ENCODE measurements around the gene PRODH. TPM values are rescaled to one million over a fixed set of nuclear protein-coding genes. Genes with fewer than 3 reads are reported as not detected.
"Not testable (repeated sequence)": the region's sequence is repeated elsewhere in the genome, so short reads cannot be mapped to it uniquely, and the experiment has no call there.

PRODH gene
- 0.10 TPM for polyA plus RNA-seq (2013, experiment 1 of 2; ENCODE audit: insufficient read length)
- 1.1 TPM for polyA plus RNA-seq (2013, experiment 2 of 2; ENCODE audit: insufficient read length)

GRCh38 chr22:18935889-18936529, at the start of gene PRODH:
Gene PRODH (minus strand): TSS chr22:18936293. CDS start chr22:18936287, 6 bp downstream.
- DNase-seq: no peak

GRCh38 chr22:18985780-18986179, 49.7 kb upstream of the PRODH start:
- no peak for DNase-seq

GRCh38 chr22:18984564-18984963, 48.5 kb upstream of the PRODH start:
- no peak for DNase-seq

- DNase-seq: no peak
These were observed 47.1 kb upstream of the PRODH start for GRCh38 chr22:18983120-18983651.

- DNase-seq: no peak
These were observed 44.7 kb upstream of the PRODH start for GRCh38 chr22:18980829-18981228.

GRCh38 chr22:18979957-18980356, 43.9 kb upstream of the PRODH start:
- no peak for DNase-seq

GRCh38 chr22:18978506-18978905, 42.4 kb upstream of the PRODH start:
- DNase-seq: no peak

- DNase-seq: no peak
These were observed 41.8 kb upstream of the PRODH start for GRCh38 chr22:18977824-18978425.

- DNase-seq: no peak
These were observed 40.2 kb upstream of the PRODH start for GRCh38 chr22:18976197-18976751.

- no peak for DNase-seq
These were observed 39.5 kb upstream of the PRODH start for GRCh38 chr22:18975434-18976196.

- no peak for DNase-seq
These were observed 38.5 kb upstream of the PRODH start for GRCh38 chr22:18974477-18975180.

- DNase-seq: no peak
These were observed 37.4 kb upstream of the PRODH start for GRCh38 chr22:18973264-18974031.

- DNase-seq: not testable (repeated sequence)
These were observed 36.5 kb upstream of the PRODH start for GRCh38 chr22:18972591-18972990.

- DNase-seq: not testable (repeated sequence)
These were observed 35.9 kb upstream of the PRODH start for GRCh38 chr22:18972029-18972428.

- no peak for DNase-seq
These were observed 35.2 kb upstream of the PRODH start for GRCh38 chr22:18971321-18971751.

- DNase-seq: no peak
These were observed 34.8 kb upstream of the PRODH start for GRCh38 chr22:18970948-18971315.

GRCh38 chr22:18970176-18970947, 34.3 kb upstream of the PRODH start:
- DNase-seq: peak; percentile 25

GRCh38 chr22:18969158-18969942, 33.3 kb upstream of the PRODH start:
- not testable (repeated sequence) for DNase-seq

GRCh38 chr22:18968011-18968749, 32.1 kb upstream of the PRODH start:
- DNase-seq: peak; percentile 32

All from fibroblast of skin of scalp (primary cell).